OCI-LY1 (cell line): Measurements from ENCODE around the gene BRF1.

Experiments
- H2AFZ ChIP-seq: fragments of 200-600 bp; sonication (generic), shearing (Covaris generic); 2 replicates; pipeline ENCODE4 v1.6.0; 2014; ENCODE audit warnings: antibody characterized with exemption, mild to moderate bottlenecking, low read length
- H3F3A ChIP-seq: fragments of 200-600 bp; sonication (generic), shearing (Covaris generic); 2 replicates; pipeline ENCODE4 v1.6.0; 2014; ENCODE audit warnings: mild to moderate bottlenecking, antibody characterized with exemption, low read length, moderate library complexity; ENCODE audit not compliant: insufficient read depth
- H3K27ac ChIP-seq: fragments of 200-600 bp; sonication (generic); 2 replicates; pipeline ENCODE4 v1.5.1; 2014; ENCODE audit warnings: low read length, mixed run types, mild to moderate bottlenecking, low read depth; ENCODE audit not compliant: poor library complexity, severe bottlenecking
- H3K27me3 ChIP-seq: fragments of 200-600 bp; sonication (generic); 2 replicates; pipeline ENCODE4 v1.6.0; 2014; ENCODE audit warnings: antibody characterized with exemption, mild to moderate bottlenecking, low read length, moderate library complexity; ENCODE audit not compliant: insufficient read depth
- H3K36me3 ChIP-seq: fragments of 200-600 bp; sonication (generic); 2 replicates; pipeline ENCODE4 v1.6.1; 2014; ENCODE audit warnings: mild to moderate bottlenecking, antibody characterized with exemption, low read length, moderate library complexity, mixed read lengths; ENCODE audit not compliant: insufficient read depth
- H3K4me1 ChIP-seq: fragments of 200-600 bp; sonication (generic); 2 replicates; pipeline ENCODE4 v1.5.1; 2014; ENCODE audit warnings: mild to moderate bottlenecking, low read length, moderate library complexity; ENCODE audit not compliant: insufficient read depth, severe bottlenecking
- H3K4me2 ChIP-seq: fragments of 200-600 bp; sonication (generic), shearing (Covaris generic); 2 replicates; pipeline ENCODE4 v1.6.1; 2014; ENCODE audit warnings: low read length
- H3K4me3 ChIP-seq: fragments of 200-600 bp; sonication (generic); 2 replicates; pipeline ENCODE4 v1.5.1; 2014; ENCODE audit warnings: low read length, low read depth, mild to moderate bottlenecking, mixed read lengths; ENCODE audit not compliant: poor library complexity, severe bottlenecking
- H3K79me2 ChIP-seq: fragments of 200-600 bp; shearing (Covaris generic); 2 replicates; pipeline ENCODE4 v1.6.1; 2016; ENCODE audit warnings: mixed run types, low read length, mixed read lengths; ENCODE audit not compliant: insufficient read depth
- H3K9ac ChIP-seq: fragments of 200-600 bp; sonication (generic), shearing (Covaris generic); 2 replicates; pipeline ENCODE4 v1.6.1; 2014; ENCODE audit warnings: mild to moderate bottlenecking, low read length, mixed read lengths
- H3K9me2 ChIP-seq: fragments of 200-600 bp; sonication (generic), shearing (Covaris generic); 2 replicates; pipeline ENCODE4 v1.6.1; 2014; ENCODE audit warnings: low read depth, mild to moderate bottlenecking, low read length, mixed read lengths
- H3K9me3 ChIP-seq: fragments of 200-600 bp; shearing (Covaris generic); 2 replicates; pipeline ENCODE4 v1.6.1; 2014; ENCODE audit warnings: low read length, mixed read lengths
- H4K20me1 ChIP-seq: fragments of 200-600 bp; sonication (generic), shearing (Covaris generic); 2 replicates; pipeline ENCODE4 v1.6.0; 2016; ENCODE audit warnings: mild to moderate bottlenecking, low read length; ENCODE audit not compliant: insufficient read depth
- CTCF ChIP-seq: fragments of 200-600 bp; sonication (generic), shearing (Covaris generic); IDR thresholded peaks from 2 replicates; pipeline ENCODE4 v1.5.1; 2017; ENCODE audit warnings: mild to moderate bottlenecking, antibody characterized with exemption, low read length, moderate library complexity, mixed read lengths
- EZH2 ChIP-seq: fragments of 200-600 bp; sonication (generic), shearing (Covaris generic); IDR thresholded peaks from 2 replicates; pipeline ENCODE4 v1.8.0; 2017; ENCODE audit warnings: borderline replicate concordance, mixed run types, mild to moderate bottlenecking, antibody characterized with exemption, low read length, moderate library complexity, mixed read lengths

Gene BRF1

DNA sequence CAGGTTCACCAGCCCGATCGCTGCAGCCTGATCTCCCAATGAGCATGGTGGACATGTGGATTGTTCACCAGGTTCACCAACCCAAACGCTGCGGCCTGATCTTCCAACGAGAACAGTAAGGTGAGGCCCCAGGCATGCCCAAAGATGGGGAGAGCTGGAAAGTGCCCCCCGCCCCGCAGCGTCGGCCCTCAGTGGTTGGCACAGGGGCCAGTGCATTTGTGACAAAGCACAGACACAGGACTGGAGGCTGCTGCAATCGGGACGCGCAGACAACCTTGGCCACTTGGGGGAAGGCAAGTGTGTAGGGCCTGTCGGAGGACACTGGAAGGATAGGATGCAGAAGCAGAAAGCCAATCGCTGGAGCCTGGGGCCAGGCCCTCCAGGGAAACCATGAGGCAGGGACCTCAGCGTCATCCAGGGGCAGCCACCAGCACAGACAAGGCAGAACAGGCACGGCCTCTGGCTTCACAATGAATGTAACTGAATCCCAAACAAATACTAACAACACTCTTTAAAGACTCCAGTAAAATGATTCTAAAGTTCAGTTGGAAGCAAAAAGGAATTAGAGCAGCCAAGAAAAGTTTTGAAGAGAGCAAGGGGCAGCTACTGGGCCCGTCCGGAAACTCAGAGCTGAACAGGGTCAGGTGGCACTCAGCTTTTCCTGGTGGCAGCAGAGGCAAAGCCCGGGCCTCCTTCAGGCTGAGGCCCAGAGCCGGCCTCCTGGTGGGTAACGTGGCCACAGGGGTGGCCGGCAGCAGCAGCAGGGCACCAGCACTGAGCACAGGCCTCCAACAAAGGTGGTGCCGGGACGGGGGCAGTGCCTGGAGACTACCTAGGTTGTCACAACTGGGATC lies 13.3 kb downstream of the BRF1 start:
- Histone ChIP-seq H3K27me3 (peaks cover 8% of the 10 kb centered on the region; the same call in 1 of the 2 replicates), H3K4me3 (no peak overlapping the region), H3K79me2 (no peaks in the 10 kb centered on the region), H4K20me1 (0 out of 2 replicates have a peak, but pooled peaks cover 7% of the 10 kb centered on the region), H3K9me2 (no peaks in the 10 kb centered on the region), H3K9ac (no peak overlapping the region), H3K4me1 (no peaks in the 10 kb centered on the region), H3F3A (no peaks in the 10 kb centered on the region), H3K36me3 (peaks cover 4% of the 10 kb centered on the region), H3K4me2 (no peak overlapping the region), H3K27ac (no peak overlapping the region), H3K9me3 (no peaks in the 10 kb centered on the region), H2AFZ (no peak overlapping the region)
- TF ChIP-seq EZH2 (no peak), CTCF (no peak)

GRCh38 chr14:105286759-105287144 lies 14.0 kb downstream of the BRF1 start:
- Histone ChIP-seq H3K9ac (no peak overlapping the region), H2AFZ (no peak overlapping the region), H3K4me3 (no peak overlapping the region), H3K9me2 (no peaks in the 10 kb centered on the region), H3K4me1 (no peaks in the 10 kb centered on the region), H3F3A (no peaks in the 10 kb centered on the region), H4K20me1 (0 out of 2 replicates have a peak, but pooled peaks cover 7% of the 10 kb centered on the region), H3K9me3 (no peaks in the 10 kb centered on the region), H3K36me3 (peaks cover 4% of the 10 kb centered on the region), H3K4me2 (no peak overlapping the region), H3K79me2 (no peaks in the 10 kb centered on the region), H3K27ac (no peak overlapping the region), H3K27me3 (peaks cover 8% of the 10 kb centered on the region; the same call in 1 of the 2 replicates)
- TF ChIP-seq CTCF (no peak), EZH2 (no peak)

DNA sequence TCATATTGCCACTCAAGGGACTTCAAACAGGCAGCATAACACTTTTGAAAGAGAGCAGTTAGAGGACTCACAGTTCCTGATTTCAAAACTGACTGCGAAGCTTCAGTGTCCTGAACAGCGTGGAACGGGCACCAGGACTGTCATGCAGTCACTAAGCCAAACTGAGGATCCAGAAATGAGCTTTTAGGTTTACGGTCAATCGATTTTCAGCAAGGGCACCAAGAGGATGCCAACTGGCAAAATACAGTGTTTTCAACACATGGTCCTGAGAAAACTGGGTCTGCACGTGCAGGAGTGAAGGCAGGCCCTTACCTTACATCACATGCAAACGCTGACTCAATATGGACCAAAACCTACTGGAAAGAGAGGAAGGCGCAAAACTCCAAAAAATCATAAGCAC lies 15.6 kb downstream of the BRF1 start:
- no peaks in the 10 kb centered on the region for H3K79me2 ChIP-seq
- H3K9ac ChIP-seq, result no peak overlapping the region
- H3K4me3 ChIP-seq, result no peak overlapping the region
- H3K27me3 ChIP-seq, result peaks cover 4% of the 10 kb centered on the region; the same call in 1 of the 2 replicates
- no peaks in the 10 kb centered on the region for H3K4me1 ChIP-seq
- H3K9me3 ChIP-seq, result no peaks in the 10 kb centered on the region
- no peak overlapping the region for H3K4me2 ChIP-seq
- 0 out of 2 replicates have a peak, but pooled peaks cover 7% of the 10 kb centered on the region for H4K20me1 ChIP-seq
- no peak for TF ChIP-seq CTCF
- TF ChIP-seq EZH2, result no peak
- peaks cover 4% of the 10 kb centered on the region for H3K36me3 ChIP-seq
- H2AFZ ChIP-seq, result no peak overlapping the region
- no peaks in the 10 kb centered on the region for H3F3A ChIP-seq
- H3K9me2 ChIP-seq, result no peaks in the 10 kb centered on the region
- H3K27ac ChIP-seq, result no peak overlapping the region
